HG03460 (cell line): ENCODE data around the gene MLLT3.
A peak's percentile ranks its signal among the peaks of the same experiment; 100 is the strongest.

Source experiments
- ATAC-seq: cut with Tn5 transposase; IDR thresholded peaks from one replicate; pipeline ENCODE4 v1.9.1; 2021; ENCODE audit not compliant: unreplicated experiment

The MLLT3 gene

DNA sequence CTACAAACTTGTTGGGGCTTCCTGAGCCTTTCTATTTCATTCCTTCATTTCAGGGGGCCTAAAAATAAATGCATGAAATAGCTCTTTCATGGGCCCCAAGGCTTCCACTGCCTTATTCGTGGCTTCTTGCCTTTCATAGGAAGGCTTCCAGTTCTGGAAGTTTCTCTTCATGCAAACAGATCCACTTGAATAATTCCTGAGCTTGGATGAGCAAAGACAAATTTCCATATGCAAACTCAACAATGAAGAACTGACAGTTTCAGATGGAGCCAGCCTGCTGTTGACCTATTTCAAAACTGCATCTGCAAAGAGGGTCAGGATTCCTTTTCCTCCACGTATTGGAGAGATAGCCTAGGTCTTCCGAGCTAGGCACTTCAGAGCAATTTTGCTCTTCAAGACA lies 142.1 kb downstream of the MLLT3 start:
- ATAC-seq, result no peak

DNA sequence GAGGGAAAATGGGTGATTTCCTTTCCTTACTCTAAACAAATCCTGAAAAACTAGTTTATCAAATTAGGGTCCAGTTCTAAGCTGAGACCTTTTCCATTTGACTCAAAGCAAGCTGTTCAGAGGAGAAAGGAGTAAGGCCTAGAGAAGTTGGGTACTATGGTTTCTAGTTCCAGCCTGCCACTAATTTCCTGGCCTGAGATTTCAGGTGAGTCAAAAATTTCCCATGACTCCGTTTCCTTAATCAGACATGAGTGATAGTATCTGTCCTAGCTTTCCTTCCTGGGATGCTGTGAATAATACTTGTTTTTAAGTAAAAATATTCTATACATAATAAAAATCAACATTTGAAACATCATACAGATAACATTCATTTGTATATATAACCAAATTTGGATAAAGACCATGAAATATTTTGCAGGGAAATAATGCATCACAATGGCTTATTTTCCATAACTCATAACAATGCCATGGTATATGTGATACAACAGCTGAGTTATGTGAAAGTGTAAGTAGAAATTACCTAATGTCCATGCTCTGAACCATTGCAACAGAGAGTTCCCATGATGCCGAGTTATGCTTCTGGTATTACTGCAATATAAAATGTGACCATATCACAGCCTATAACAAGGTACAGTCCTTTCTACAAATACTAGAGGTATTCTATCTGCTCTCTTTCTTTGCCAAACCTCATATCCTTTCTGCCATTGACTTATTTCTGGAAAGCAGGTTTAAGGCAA lies 142.7 kb downstream of the MLLT3 start:
- ATAC-seq, result peak; percentile 78

- ATAC-seq, result no peak
Measured at GRCh38 chr9:20478786-20479185, 143.5 kb downstream of the MLLT3 start.

DNA sequence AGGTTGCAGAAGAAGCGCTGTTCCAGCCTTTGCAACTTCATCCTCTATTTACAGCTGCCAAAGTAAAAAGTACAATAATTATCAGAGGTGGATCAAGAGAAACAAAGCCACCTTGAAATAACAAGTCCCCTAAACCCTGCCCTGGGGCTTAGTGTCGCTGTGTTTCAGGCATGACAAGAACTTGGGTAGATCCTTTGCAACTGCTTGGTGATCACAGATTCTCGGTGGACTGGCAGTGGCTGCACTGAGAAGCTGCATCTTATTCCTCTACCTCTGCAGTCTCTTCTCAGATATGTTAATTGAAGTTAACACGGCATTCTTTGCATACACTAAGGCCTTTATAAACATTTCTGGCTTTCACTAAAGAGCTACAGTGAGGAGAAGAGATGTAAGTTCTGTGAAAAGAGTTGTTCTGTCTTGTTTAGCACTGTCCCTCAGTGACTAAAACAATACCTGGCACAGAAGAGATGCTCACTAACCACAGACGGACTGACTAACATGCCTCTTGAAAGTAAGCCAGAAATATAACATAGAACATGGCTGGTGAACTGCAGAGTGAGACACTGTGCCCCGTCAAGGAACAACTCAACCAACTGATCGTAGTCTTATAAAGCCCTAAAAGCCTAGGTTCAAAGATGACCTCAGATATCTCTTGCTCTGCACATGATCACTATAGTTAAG lies 144.2 kb downstream of the MLLT3 start:
- no peak for ATAC-seq

DNA sequence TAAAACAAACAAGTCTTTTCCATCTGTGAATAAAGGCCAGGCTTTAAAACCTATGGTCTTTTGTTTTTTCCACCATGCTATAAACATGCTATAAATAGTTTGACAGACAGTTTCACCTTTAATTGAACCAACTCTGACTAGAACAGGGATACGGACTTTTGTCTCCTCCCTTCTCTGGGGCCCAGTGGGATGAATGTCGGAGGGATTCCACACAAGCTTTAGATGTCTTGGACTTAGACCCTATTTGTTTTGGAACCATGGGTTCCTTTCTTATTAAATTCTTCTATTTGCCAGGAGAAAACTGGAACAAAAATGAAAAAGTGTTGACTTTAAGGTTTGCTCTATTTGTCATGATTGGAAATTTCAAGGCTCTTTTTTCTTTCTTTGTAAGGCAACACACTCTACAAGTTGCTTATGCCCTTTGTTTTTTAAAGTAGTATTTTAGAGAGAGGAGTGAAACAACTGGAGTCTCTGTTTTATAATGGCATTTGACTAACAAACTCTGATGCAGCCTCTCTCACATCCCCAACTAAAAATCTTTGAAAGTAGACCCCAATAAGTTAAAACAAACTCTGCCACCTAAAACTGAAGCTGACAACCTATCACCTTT lies 145.3 kb downstream of the MLLT3 start:
- ATAC-seq, result no peak

DNA sequence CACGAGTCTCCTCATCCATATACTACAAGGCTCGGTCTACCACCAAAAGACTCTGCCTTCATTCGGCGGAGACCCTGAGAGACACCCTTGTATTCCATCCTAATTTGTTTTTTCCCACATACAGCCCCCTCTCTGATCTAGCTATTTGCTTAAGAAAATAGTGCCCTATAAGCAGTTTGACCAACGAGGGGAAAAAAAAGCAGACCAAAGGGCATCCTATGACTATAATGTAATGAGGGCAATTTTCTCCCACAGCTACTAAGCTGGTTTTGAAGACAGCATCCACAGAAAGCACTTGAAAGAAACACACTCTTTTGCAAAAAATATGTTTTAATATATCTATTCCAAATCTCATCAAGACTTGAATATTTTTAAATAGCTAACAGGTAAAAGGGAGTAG lies 147.8 kb downstream of the MLLT3 start:
- no peak for ATAC-seq

DNA sequence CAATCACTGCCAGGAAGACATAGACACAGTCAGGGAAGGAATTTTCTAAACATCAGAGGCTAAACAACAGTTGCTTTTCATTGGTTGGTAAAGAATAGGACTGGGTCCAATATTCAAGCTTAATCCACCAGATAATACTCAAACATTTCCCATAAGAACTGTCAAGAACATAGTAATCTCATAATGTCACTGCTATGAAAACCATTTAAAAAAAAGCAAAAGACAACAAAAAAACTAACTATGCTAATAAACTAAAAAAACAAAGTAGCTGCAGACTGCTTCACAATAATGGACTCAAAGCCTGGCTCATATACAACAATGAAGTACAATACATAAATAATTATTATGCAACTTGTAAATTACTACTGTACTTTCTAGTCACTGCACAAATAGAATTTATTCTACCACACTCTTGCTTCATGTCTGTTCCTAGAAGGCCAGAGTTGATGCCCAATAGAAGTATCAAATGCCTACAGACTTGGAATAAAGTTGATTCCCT lies 148.7 kb downstream of the MLLT3 start:
- no peak for ATAC-seq

GRCh38 chr9:20472342-20473045 lies 149.8 kb downstream of the MLLT3 start:
- no peak for ATAC-seq

- ATAC-seq, result no peak
Measured at GRCh38 chr9:20466328-20467008, 155.8 kb downstream of the MLLT3 start.

- ATAC-seq, result no peak
Measured at GRCh38 chr9:20464242-20464641, 158.1 kb downstream of the MLLT3 start.

GRCh38 chr9:20463823-20464222 lies 158.5 kb downstream of the MLLT3 start:
- ATAC-seq, result no peak

- no peak for ATAC-seq
Measured at GRCh38 chr9:20462410-20462809, 159.9 kb downstream of the MLLT3 start.

DNA sequence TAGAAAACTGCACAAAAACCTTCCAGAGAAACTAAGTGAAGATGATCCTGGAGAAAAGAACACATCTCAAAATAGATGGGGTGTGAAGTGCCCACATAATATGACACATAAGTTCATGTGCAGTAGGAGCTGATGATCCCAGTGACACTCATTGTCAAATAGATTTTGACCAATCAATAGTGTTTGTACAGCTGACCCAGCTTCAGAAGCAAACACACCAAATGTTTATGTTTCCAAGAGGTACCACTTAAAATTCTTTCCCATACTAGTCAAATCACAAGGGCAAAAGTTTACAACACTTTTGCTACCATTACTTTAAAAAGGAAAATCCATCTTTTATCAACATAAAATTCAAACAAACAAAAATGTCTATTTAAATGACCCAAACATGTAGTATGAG lies 175.0 kb downstream of the MLLT3 start:
- ATAC-seq, result no peak

GRCh38 chr9:20446248-20446647 lies 176.1 kb downstream of the MLLT3 start:
- ATAC-seq, result no peak

DNA sequence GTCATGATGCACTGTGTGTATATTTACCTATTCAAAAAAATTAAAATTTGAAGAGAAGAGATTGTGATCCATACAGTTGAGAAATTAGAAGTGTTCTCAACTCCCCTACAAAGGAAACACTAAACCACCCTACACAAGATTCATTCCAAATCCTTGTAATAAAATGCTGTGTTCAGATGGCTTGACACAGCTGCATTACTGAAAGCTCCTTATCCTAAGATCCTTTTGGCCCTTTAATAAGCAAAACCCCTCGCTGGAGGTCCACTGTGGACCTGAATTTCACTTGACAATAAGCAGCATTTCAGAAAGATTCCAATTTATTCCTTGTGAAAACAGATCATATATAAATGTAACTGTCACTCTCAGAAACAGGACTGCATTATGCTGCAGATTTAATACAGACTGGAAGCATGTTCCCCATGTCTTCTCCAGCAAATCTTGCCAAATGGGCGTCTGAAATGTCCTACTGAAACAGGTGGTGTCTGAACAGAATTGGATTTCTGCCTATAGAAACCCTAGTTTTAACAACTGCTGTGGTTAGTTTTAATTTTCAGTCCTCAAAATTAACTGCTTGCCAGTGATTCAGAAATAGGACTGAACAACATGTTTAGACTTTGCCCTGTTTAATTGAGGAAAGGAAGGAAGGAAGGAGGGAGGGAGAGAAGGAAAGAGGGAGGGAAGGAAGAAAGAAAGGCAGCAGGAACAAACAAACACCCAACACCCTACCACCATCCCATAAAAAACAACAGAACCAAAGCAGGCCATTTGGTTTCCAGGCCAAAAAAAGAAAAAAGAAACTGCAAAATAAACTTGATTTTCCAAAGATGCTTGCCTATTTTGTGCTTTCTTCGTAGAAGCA lies 179.6 kb downstream of the MLLT3 start:
- no peak for ATAC-seq

DNA sequence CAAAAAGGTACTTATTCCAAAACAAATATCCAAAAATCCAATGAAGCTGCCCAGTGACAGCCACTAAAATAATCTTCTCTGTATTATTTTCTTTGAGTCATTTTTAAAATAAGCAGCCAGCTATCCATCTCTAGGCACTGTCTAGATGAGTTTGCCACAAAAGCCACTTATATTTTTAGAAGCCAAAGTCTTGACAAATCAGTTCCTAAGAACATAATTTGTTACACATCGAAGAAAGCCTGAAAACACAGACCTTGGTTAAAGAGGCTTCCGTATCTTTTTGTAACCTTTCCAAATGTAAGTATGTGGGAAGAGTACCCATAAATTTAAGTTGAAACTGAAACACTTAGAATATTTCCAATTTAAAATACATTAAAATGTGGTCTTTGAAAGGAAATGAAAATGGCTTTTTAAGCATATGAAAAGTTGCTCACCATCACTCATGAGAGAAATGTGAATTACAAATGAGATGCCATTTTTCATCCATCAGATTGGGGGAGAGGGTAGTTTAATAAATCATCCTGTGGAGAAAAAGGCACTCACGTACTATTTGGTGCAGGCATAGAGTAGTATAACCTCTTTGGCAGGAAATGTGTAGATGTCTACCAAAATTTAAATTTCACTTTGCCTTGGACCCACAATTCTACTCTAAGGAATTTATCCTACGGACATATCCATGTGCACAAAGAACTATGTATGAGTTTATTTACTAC lies 180.4 kb downstream of the MLLT3 start:
- no peak for ATAC-seq

GRCh38 chr9:20441166-20441565 lies 181.1 kb downstream of the MLLT3 start:
- ATAC-seq, result no peak

- no peak for ATAC-seq
Measured at GRCh38 chr9:20437476-20437875, 184.8 kb downstream of the MLLT3 start.

DNA sequence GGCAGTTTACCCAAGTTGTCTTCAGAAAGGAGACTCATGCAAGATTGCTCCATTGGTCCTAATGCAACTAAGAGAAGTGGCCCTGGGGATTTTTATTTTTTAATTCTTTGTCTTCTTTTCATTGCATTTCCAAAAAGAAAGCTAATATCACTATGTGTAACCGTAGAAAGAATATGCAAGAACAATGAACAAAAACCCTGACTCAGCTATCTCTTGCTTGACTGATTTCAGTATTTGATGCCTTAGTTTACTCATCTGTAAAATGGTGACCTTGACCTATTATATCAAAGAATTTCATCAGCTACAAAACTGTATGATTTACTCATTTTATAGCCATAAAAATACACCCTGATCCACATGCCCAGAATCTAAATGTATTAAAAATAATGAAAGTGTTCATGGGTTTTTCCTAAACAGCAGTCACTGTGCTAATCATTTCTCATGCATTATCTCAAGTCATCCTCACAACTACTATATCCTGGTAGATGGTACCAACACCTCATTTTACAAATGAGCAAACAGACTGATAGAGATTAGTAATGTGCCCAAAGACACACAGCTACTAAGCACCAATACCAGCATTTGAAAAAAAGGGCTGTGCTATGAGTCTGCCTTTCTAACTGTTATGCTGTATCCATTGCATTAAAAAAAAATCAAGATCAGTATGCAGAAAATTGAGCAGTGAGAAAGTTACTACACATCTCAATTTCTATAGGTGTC lies 185.7 kb downstream of the MLLT3 start:
- no peak for ATAC-seq
